ENCODE data around the gene BBIP1.

Gene BBIP1

DNA sequence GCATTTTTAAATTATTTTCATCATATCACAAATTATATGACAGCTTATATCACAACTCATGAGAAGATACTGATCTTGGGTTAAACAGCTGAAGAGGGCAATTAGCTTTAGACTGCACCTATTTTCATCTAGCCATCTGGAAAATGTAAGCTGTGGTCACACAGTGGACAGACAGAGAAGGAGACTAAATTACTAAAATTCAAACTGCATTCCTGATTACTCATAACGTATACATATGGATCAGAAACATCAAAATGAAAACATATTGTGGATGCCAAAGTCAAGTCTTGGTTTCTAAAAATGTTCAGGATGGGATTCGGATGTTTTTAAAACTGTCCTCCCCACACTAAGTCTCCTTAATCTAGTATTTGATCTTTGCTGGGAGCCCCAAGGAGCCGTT, 6.6 kb downstream of the BBIP1 start:
- TF ChIP-seq, protein P1, sequence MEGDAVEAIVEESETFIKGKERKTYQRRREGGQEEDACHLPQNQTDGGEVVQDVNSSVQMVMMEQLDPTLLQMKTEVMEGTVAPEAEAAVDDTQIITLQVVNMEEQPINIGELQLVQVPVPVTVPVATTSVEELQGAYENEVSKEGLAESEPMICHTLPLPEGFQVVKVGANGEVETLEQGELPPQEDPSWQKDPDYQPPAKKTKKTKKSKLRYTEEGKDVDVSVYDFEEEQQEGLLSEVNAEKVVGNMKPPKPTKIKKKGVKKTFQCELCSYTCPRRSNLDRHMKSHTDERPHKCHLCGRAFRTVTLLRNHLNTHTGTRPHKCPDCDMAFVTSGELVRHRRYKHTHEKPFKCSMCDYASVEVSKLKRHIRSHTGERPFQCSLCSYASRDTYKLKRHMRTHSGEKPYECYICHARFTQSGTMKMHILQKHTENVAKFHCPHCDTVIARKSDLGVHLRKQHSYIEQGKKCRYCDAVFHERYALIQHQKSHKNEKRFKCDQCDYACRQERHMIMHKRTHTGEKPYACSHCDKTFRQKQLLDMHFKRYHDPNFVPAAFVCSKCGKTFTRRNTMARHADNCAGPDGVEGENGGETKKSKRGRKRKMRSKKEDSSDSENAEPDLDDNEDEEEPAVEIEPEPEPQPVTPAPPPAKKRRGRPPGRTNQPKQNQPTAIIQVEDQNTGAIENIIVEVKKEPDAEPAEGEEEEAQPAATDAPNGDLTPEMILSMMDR (IDR thresholded peaks at IDR 0.05; ENCODE audit: insufficient read depth, low read length, poor library complexity, severe bottlenecking) = no peak
- TF ChIP-seq EZH2phosphoT487 (conservative IDR thresholded peaks at IDR 0.05; ENCODE audit: low read length) = no peak
- H3K79me2 ChIP-seq (ENCODE audit: insufficient read depth, low read length) = no peaks in the 10 kb centered on the region
- no peaks in the 10 kb centered on the region; the same call in 1 of the 2 replicates for H3K36me3 ChIP-seq (ENCODE audit: low read length)
- no peaks in the 10 kb centered on the region for H3K9me3 ChIP-seq (ENCODE audit: insufficient read depth, low read length)
- H4K20me1 ChIP-seq (ENCODE audit: low read depth, low read length) = no peaks in the 10 kb centered on the region
- H3K4me3 ChIP-seq (ENCODE audit: insufficient read depth, low read length, poor library complexity, severe bottlenecking) = no peak overlapping the region
- H3K27ac ChIP-seq (ENCODE audit: low read depth, low read length) = no peak overlapping the region
- H3F3A ChIP-seq (ENCODE audit: insufficient read depth) = peaks cover 2% of the 10 kb centered on the region; the same call in 1 of the 2 replicates
- H2AFZ ChIP-seq (ENCODE audit: low read depth, low read length, severe bottlenecking) = no peak overlapping the region
- H3K9ac ChIP-seq (ENCODE audit: low read length) = no peak overlapping the region
- no peak overlapping the region for H3K4me2 ChIP-seq (ENCODE audit: low read depth, low read length, poor library complexity, severe bottlenecking)
- H3K9me2 ChIP-seq (replicated peaks; ENCODE audit: insufficient read depth, low read length) = no peaks in the 10 kb centered on the region
- no peaks in the 10 kb centered on the region for H3K27me3 ChIP-seq (ENCODE audit: low read length)

DNA sequence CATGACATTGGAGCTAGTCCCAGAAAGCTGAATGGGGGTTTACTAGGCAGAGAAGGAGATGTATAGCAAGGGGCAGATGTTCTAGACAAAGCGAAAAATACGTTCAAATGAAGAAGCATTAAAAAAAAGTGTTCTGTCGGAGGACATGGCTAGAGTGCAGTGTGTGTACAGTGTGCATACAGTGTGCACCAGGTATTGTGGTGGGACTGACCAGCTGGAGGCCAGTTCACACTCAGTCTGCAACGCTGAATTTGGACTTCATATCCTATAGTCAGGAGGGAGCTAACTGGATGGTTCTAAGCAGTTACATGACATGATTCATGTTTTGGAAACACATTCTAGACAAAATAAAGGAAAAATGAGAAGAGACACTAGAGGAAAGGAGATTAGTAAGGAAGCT, 8.8 kb downstream of the BBIP1 start:
- Histone ChIP-seq H3K27me3 (ENCODE audit: low read length) (no peaks in the 10 kb centered on the region), H3K4me2 (ENCODE audit: low read depth, low read length, poor library complexity, severe bottlenecking) (no peak overlapping the region), H3K9ac (ENCODE audit: low read length) (no peak overlapping the region), H3K36me3 (ENCODE audit: low read length) (no peaks in the 10 kb centered on the region), H3K9me3 (ENCODE audit: insufficient read depth, low read length) (no peaks in the 10 kb centered on the region), H3K79me2 (ENCODE audit: insufficient read depth, low read length) (no peaks in the 10 kb centered on the region), H3F3A (ENCODE audit: insufficient read depth) (no peaks in the 10 kb centered on the region), H3K9me2 (replicated peaks; ENCODE audit: insufficient read depth, low read length) (no peaks in the 10 kb centered on the region), H2AFZ (ENCODE audit: low read depth, low read length, severe bottlenecking) (no peak overlapping the region), H4K20me1 (ENCODE audit: low read depth, low read length) (no peaks in the 10 kb centered on the region), H3K27ac (ENCODE audit: low read depth, low read length) (no peak overlapping the region), H3K4me3 (ENCODE audit: insufficient read depth, low read length, poor library complexity, severe bottlenecking) (no peak overlapping the region)
- TF ChIP-seq EZH2phosphoT487 (conservative IDR thresholded peaks at IDR 0.05; ENCODE audit: low read length) = no peak
- TF ChIP-seq, protein P1 (IDR thresholded peaks at IDR 0.05; ENCODE audit: insufficient read depth, low read length, poor library complexity, severe bottlenecking) = no peak

DNA sequence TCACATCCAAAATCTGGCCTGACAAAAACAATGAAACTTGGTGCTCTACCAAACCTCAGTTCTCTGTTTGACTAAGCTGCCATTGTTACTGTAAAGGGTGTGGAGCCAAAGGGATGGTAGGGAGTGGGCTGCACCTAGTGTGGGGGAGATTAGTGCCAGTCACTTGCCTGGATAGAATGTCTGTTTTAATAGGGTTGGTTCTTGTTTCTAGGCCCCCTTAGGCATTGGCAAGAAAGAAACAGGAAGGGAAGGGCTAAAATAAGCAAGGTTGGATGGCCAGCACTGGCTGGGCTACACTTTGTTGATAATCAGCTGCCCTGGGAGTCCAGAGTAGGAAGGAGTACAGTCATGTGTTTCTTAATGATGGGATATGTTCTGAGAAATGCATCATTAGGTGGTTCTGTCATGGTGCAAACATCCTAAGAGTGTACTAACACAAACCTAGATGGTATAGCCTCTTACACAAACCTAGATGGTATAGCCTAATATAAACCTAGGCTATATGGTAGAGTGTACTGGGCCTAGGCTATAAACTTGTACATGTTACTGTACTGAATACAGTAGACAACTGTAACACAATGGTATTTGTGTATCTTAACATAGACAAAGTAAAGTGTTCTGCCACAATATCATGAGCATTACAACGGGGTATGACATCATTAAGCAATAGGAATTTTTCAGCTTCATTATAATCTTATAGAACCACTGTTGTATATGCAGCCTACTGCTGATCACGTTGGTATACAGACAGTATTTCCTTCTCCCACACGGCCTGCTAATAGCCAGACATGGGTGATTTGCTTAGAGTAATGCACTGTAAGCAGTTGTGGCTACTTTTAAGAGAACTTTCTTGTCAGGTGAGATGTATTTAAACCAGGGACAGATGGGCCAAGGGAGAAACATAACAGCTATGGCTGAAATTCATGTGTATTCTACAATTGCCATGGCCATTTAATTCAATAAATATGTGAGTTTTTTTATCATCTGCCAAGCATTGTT, 15.4 kb downstream of the BBIP1 start:
- no peak overlapping the region for H3K4me2 ChIP-seq (ENCODE audit: low read depth, low read length, poor library complexity, severe bottlenecking)
- H3K36me3 ChIP-seq (ENCODE audit: low read length) = peaks cover 7% of the 10 kb centered on the region
- no peak overlapping the region for H3K27ac ChIP-seq (ENCODE audit: low read depth, low read length)

More for the DNA sequence above, 15.4 kb downstream of the BBIP1 start:
- Histone ChIP-seq H4K20me1 (ENCODE audit: low read depth, low read length) (no peaks in the 10 kb centered on the region), H3K79me2 (ENCODE audit: insufficient read depth, low read length) (no peaks in the 10 kb centered on the region), H2AFZ (ENCODE audit: low read depth, low read length, severe bottlenecking) (no peak overlapping the region), H3K4me3 (ENCODE audit: insufficient read depth, low read length, poor library complexity, severe bottlenecking) (no peak overlapping the region), H3F3A (ENCODE audit: insufficient read depth) (peaks cover 4% of the 10 kb centered on the region; the same call in 1 of the 2 replicates), H3K9ac (ENCODE audit: low read length) (no peak overlapping the region), H3K27me3 (ENCODE audit: low read length) (no peaks in the 10 kb centered on the region), H3K9me3 (ENCODE audit: insufficient read depth, low read length) (no peaks in the 10 kb centered on the region), H3K9me2 (replicated peaks; ENCODE audit: insufficient read depth, low read length) (no peaks in the 10 kb centered on the region)
- TF ChIP-seq, protein P1 (IDR thresholded peaks at IDR 0.05; ENCODE audit: insufficient read depth, low read length, poor library complexity, severe bottlenecking) = no peak
- no peak for TF ChIP-seq EZH2phosphoT487 (conservative IDR thresholded peaks at IDR 0.05; ENCODE audit: low read length)
